Measurements from ENCODE around the gene SHC3.

DNA sequence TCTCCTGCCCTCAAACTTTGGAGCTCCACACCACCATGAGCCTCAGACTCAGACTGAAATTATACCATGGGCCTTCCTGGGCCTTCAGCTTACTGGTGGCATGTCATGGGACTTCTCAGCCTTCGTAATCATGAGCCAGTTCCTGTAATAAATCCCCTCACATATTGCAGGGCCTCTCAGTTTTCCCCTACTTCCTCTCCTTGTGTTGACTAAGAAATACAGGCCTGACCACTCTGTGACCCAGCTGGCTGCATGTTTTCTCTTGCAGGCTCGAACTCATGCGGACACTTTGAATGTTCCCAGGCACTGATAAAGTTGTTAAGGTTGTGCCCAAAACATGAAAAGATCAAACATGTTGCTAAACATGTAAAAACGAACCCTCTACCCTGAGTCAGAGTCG, 26.2 kb upstream of the SHC3 start:
- TF ChIP-seq, protein P1, sequence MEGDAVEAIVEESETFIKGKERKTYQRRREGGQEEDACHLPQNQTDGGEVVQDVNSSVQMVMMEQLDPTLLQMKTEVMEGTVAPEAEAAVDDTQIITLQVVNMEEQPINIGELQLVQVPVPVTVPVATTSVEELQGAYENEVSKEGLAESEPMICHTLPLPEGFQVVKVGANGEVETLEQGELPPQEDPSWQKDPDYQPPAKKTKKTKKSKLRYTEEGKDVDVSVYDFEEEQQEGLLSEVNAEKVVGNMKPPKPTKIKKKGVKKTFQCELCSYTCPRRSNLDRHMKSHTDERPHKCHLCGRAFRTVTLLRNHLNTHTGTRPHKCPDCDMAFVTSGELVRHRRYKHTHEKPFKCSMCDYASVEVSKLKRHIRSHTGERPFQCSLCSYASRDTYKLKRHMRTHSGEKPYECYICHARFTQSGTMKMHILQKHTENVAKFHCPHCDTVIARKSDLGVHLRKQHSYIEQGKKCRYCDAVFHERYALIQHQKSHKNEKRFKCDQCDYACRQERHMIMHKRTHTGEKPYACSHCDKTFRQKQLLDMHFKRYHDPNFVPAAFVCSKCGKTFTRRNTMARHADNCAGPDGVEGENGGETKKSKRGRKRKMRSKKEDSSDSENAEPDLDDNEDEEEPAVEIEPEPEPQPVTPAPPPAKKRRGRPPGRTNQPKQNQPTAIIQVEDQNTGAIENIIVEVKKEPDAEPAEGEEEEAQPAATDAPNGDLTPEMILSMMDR (IDR thresholded peaks at IDR 0.05), result no peak
- TF ChIP-seq POLR2A (IDR thresholded peaks at IDR 0.05), result no peak
